SJCRH30 (cell line): Measurements from ENCODE around the gene SLC9A9. TPM values are rescaled to one million over a fixed set of nuclear protein-coding genes. Genes with fewer than 3 reads are reported as not detected.
A peak's percentile ranks its signal among the peaks of the same experiment; 100 is the strongest.
"Not testable (repeated sequence)": the region's sequence is repeated elsewhere in the genome, so short reads cannot be mapped to it uniquely, and the experiment has no call there.

Experiments
- DNase-seq, 2 experiments: peaks; one replicate each; pipeline ENCODE4 v3.0.0-alpha.2; 2015 to 2020
- H3K27ac ChIP-seq: fragments of 250-450 bp; sonication (Bioruptor Pico); 2 replicates; pipeline ENCODE4 v1.5.1; 2020; ENCODE audit warnings: mild to moderate bottlenecking, moderate library complexity
- H3K27me3 ChIP-seq: fragments of 250-450 bp; sonication (Bioruptor Pico); 2 replicates; pipeline ENCODE4 v1.5.1; 2020; ENCODE audit warnings: mild to moderate bottlenecking, moderate library complexity
- H3K36me3 ChIP-seq: fragments of 250-450 bp; sonication (Bioruptor Pico); 2 replicates; pipeline ENCODE4 v1.5.1; 2020; ENCODE audit warnings: mild to moderate bottlenecking, moderate library complexity
- H3K4me1 ChIP-seq: fragments of 250-450 bp; sonication (Bioruptor Pico); 2 replicates; pipeline ENCODE4 v1.5.1; 2020; ENCODE audit warnings: mild to moderate bottlenecking, moderate library complexity
- H3K4me3 ChIP-seq: fragments of 250-450 bp; sonication (Bioruptor Pico); 2 replicates; pipeline ENCODE4 v1.5.1; 2020; ENCODE audit warnings: mild to moderate bottlenecking, moderate library complexity
- H3K9me3 ChIP-seq: fragments of 250-450 bp; sonication (Bioruptor Pico); replicated peaks from 2 replicates; pipeline ENCODE4 v1.5.1; 2020; ENCODE audit warnings: mild to moderate bottlenecking, moderate library complexity
- total RNA-seq: library from RNA; depleted of rRNA; stranded (reverse); fragments of >200 nt; shearing (Covaris generic); gene quantifications from 2 replicates; pipeline ENCODE4 v1.2.3, GENCODE V29; 2014

Gene SLC9A9
- total RNA-seq, 1 experiment from 2014 or later, result 1.4 TPM

- H3K4me3 ChIP-seq, result no peak overlapping the region
- H3K36me3 ChIP-seq, result no peaks in the 10 kb centered on the region
- H3K4me1 ChIP-seq, result no peaks in the 10 kb centered on the region
- no peaks in the 10 kb centered on the region for H3K9me3 ChIP-seq
- H3K27ac ChIP-seq, result no peak overlapping the region
- H3K27me3 ChIP-seq, result no peaks in the 10 kb centered on the region
- DNase-seq, result no peak
Observed at GRCh38 chr3:143731776-143732175, 116.5 kb downstream of the SLC9A9 start.

GRCh38 chr3:143731320-143731719 is 116.9 kb downstream of the SLC9A9 start:
- H3K27ac ChIP-seq, result no peak overlapping the region
- H3K4me3 ChIP-seq, result no peak overlapping the region
- no peaks in the 10 kb centered on the region for H3K4me1 ChIP-seq
- no peaks in the 10 kb centered on the region for H3K27me3 ChIP-seq
- no peak for DNase-seq
- H3K9me3 ChIP-seq, result no peaks in the 10 kb centered on the region
- no peaks in the 10 kb centered on the region for H3K36me3 ChIP-seq

GRCh38 chr3:143727391-143727790 is 120.9 kb downstream of the SLC9A9 start:
- no peak for DNase-seq
- no peaks in the 10 kb centered on the region for H3K36me3 ChIP-seq

GRCh38 chr3:143726727-143727126 is 121.5 kb downstream of the SLC9A9 start:
- DNase-seq, result no peak
- Histone ChIP-seq H3K4me3 (no peak overlapping the region), H3K27me3 (no peaks in the 10 kb centered on the region), H3K9me3 (no peaks in the 10 kb centered on the region), H3K27ac (no peak overlapping the region), H3K36me3 (no peaks in the 10 kb centered on the region), H3K4me1 (no peaks in the 10 kb centered on the region)

More at GRCh38 chr3:143727391-143727790, 120.9 kb downstream of the SLC9A9 start:
- no peaks in the 10 kb centered on the region for H3K4me1 ChIP-seq
- H3K27me3 ChIP-seq, result no peaks in the 10 kb centered on the region
- H3K27ac ChIP-seq, result no peak overlapping the region
- no peak overlapping the region for H3K4me3 ChIP-seq
- no peaks in the 10 kb centered on the region for H3K9me3 ChIP-seq

GRCh38 chr3:143720381-143720780 is 127.9 kb downstream of the SLC9A9 start:
- H3K9me3 ChIP-seq, result no peaks in the 10 kb centered on the region
- no peaks in the 10 kb centered on the region for H3K27me3 ChIP-seq
- no peaks in the 10 kb centered on the region for H3K36me3 ChIP-seq
- no peak overlapping the region for H3K27ac ChIP-seq
- DNase-seq, result no peak
- H3K4me3 ChIP-seq, result no peak overlapping the region
- no peaks in the 10 kb centered on the region for H3K4me1 ChIP-seq

- H3K4me3 ChIP-seq, result no peak overlapping the region
- no peaks in the 10 kb centered on the region for H3K27me3 ChIP-seq
- H3K27ac ChIP-seq, result no peak overlapping the region
- DNase-seq, result no peak
- H3K4me1 ChIP-seq, result no peaks in the 10 kb centered on the region
- no peaks in the 10 kb centered on the region for H3K36me3 ChIP-seq
- no peaks in the 10 kb centered on the region for H3K9me3 ChIP-seq
Observed at GRCh38 chr3:143718463-143718862, 129.8 kb downstream of the SLC9A9 start.

GRCh38 chr3:143716731-143717130 is 131.5 kb downstream of the SLC9A9 start:
- DNase-seq, result no peak
- H3K27me3 ChIP-seq, result no peaks in the 10 kb centered on the region
- no peaks in the 10 kb centered on the region for H3K36me3 ChIP-seq
- H3K4me3 ChIP-seq, result no peak overlapping the region
- H3K9me3 ChIP-seq, result no peaks in the 10 kb centered on the region
- H3K27ac ChIP-seq, result no peak overlapping the region
- H3K4me1 ChIP-seq, result no peaks in the 10 kb centered on the region

GRCh38 chr3:143712522-143712921 is 135.7 kb downstream of the SLC9A9 start:
- H3K27ac ChIP-seq, result no peak overlapping the region
- no peaks in the 10 kb centered on the region for H3K36me3 ChIP-seq
- H3K9me3 ChIP-seq, result no peaks in the 10 kb centered on the region
- DNase-seq, result no peak
- H3K4me3 ChIP-seq, result no peak overlapping the region
- H3K4me1 ChIP-seq, result no peaks in the 10 kb centered on the region
- H3K27me3 ChIP-seq, result no peaks in the 10 kb centered on the region

GRCh38 chr3:143707848-143708247 is 140.4 kb downstream of the SLC9A9 start:
- Histone ChIP-seq H3K27ac (no peak overlapping the region), H3K36me3 (no peaks in the 10 kb centered on the region), H3K27me3 (no peaks in the 10 kb centered on the region), H3K9me3 (no peaks in the 10 kb centered on the region), H3K4me3 (no peak overlapping the region), H3K4me1 (no peaks in the 10 kb centered on the region)
- DNase-seq, result no peak

- Histone ChIP-seq H3K9me3 (no peaks in the 10 kb centered on the region), H3K4me3 (no peak overlapping the region), H3K4me1 (no peaks in the 10 kb centered on the region), H3K27ac (no peak overlapping the region), H3K36me3 (no peaks in the 10 kb centered on the region), H3K27me3 (no peaks in the 10 kb centered on the region)
- DNase-seq, result no peak
Observed at GRCh38 chr3:143700431-143700975, 147.8 kb downstream of the SLC9A9 start.

- no peaks in the 10 kb centered on the region for H3K9me3 ChIP-seq
- H3K27ac ChIP-seq, result no peak overlapping the region
- H3K4me1 ChIP-seq, result no peaks in the 10 kb centered on the region
- H3K4me3 ChIP-seq, result no peak overlapping the region
- no peaks in the 10 kb centered on the region for H3K36me3 ChIP-seq
- H3K27me3 ChIP-seq, result no peaks in the 10 kb centered on the region
- DNase-seq, result peak in 1 of 2 experiments; percentile 4
Observed at GRCh38 chr3:143699424-143699823, 148.8 kb downstream of the SLC9A9 start.

- no peaks in the 10 kb centered on the region for H3K36me3 ChIP-seq
- H3K27me3 ChIP-seq, result no peaks in the 10 kb centered on the region
- no peak overlapping the region for H3K27ac ChIP-seq
- H3K4me3 ChIP-seq, result no peak overlapping the region
- no peaks in the 10 kb centered on the region for H3K4me1 ChIP-seq
- no peak for DNase-seq
- H3K9me3 ChIP-seq, result no peaks in the 10 kb centered on the region
Observed at GRCh38 chr3:143698682-143699303, 149.5 kb downstream of the SLC9A9 start.

GRCh38 chr3:143697975-143698374 is 150.3 kb downstream of the SLC9A9 start:
- no peak for DNase-seq
- no peaks in the 10 kb centered on the region for H3K4me1 ChIP-seq
- H3K27ac ChIP-seq, result no peak overlapping the region
- no peaks in the 10 kb centered on the region for H3K9me3 ChIP-seq
- H3K36me3 ChIP-seq, result no peaks in the 10 kb centered on the region
- H3K27me3 ChIP-seq, result no peaks in the 10 kb centered on the region
- no peak overlapping the region for H3K4me3 ChIP-seq

GRCh38 chr3:143695333-143695732 is 152.9 kb downstream of the SLC9A9 start:
- H3K27me3 ChIP-seq, H3K4me3 ChIP-seq, DNase-seq, H3K36me3 ChIP-seq, H3K4me1 ChIP-seq, H3K27ac ChIP-seq, H3K9me3 ChIP-seq: not testable (repeated sequence)

- Histone ChIP-seq H3K4me1 (no peaks in the 10 kb centered on the region), H3K27ac (no peak overlapping the region), H3K27me3 (no peaks in the 10 kb centered on the region), H3K9me3 (no peaks in the 10 kb centered on the region), H3K36me3 (no peaks in the 10 kb centered on the region), H3K4me3 (no peak overlapping the region)
- no peak for DNase-seq
Observed at GRCh38 chr3:143693506-143693905, 154.8 kb downstream of the SLC9A9 start.

- no peak overlapping the region for H3K27ac ChIP-seq
- no peak overlapping the region for H3K4me3 ChIP-seq
- no peaks in the 10 kb centered on the region for H3K9me3 ChIP-seq
- no peaks in the 10 kb centered on the region; the same call in 1 of the 2 replicates for H3K27me3 ChIP-seq
- no peaks in the 10 kb centered on the region for H3K4me1 ChIP-seq
- DNase-seq, result no peak
- H3K36me3 ChIP-seq, result no peaks in the 10 kb centered on the region
Observed at GRCh38 chr3:143686638-143687197, 161.6 kb downstream of the SLC9A9 start.
